OCI-LY3 (cell line): ENCODE measurements around the gene MYO16.

Source experiments
- H2AFZ ChIP-seq: fragments of 200-600, 300-600 bp; shearing (Covaris generic); 2 replicates; pipeline ENCODE4 v1.6.0; 2014; ENCODE audit warnings: antibody characterized with exemption, low read depth, low read length
- H3K27ac ChIP-seq: fragments of 200-600, 300-600 bp; sonication (generic); 2 replicates; pipeline ENCODE4 v1.5.1; 2014; ENCODE audit warnings: mild to moderate bottlenecking, low read length, moderate library complexity, mixed read lengths
- H3K27me3 ChIP-seq: fragments of 200-600, 300-600 bp; sonication (generic); 2 replicates; pipeline ENCODE4 v1.6.1; 2014; ENCODE audit warnings: low read depth, low read length, mixed read lengths
- H3K36me3 ChIP-seq: fragments of 200-600, 300-600 bp; sonication (generic); replicated peaks from 2 replicates; pipeline ENCODE3; 2014; ENCODE audit warnings: low read depth, low read length, mixed read lengths
- H3K4me1 ChIP-seq: fragments of 300-600, 200-600 bp; sonication (generic); 2 replicates; pipeline ENCODE4 v1.6.1; 2014; ENCODE audit warnings: low read length, mixed read lengths
- H3K4me2 ChIP-seq: fragments of 200-600, 300-600 bp; sonication (generic); 2 replicates; pipeline ENCODE4 v1.6.1; 2014; ENCODE audit warnings: low read length, mixed read lengths
- H3K4me3 ChIP-seq: fragments of 300-600, 200-600 bp; sonication (generic); 2 replicates; pipeline ENCODE4 v1.5.1; 2014; ENCODE audit warnings: antibody characterized with exemption, mild to moderate bottlenecking, low read length, moderate library complexity
- H3K79me2 ChIP-seq: fragments of 300-600, 200-600 bp; shearing (Covaris generic); 2 replicates; pipeline ENCODE4 v1.6.1; 2014; ENCODE audit warnings: mild to moderate bottlenecking, low read length, mixed read lengths
- H3K9ac ChIP-seq: fragments of 300-600, 200-600 bp; shearing (Covaris generic); 2 replicates; pipeline ENCODE4 v1.6.0; 2014; ENCODE audit warnings: mild to moderate bottlenecking, low read length, moderate library complexity
- H3K9me3 ChIP-seq: fragments of 200-600, 300-600 bp; shearing (Covaris generic); 2 replicates; pipeline ENCODE4 v1.6.1; 2014; ENCODE audit warnings: low read length, mixed read lengths; ENCODE audit not compliant: insufficient read depth
- H4K20me1 ChIP-seq: fragments of 200-600, 300-600 bp; sonication (generic); 2 replicates; pipeline ENCODE4 v1.6.1; 2016; ENCODE audit warnings: low read length, mixed read lengths; ENCODE audit not compliant: insufficient read depth
- CTCF ChIP-seq: fragments of 200-600, 300-600 bp; sonication (generic); IDR thresholded peaks from 2 replicates; pipeline ENCODE4 v1.5.1; 2014; ENCODE audit warnings: antibody characterized with exemption, low read length, low read depth
- EZH2phosphoT487 ChIP-seq: fragments of 200-600 bp; shearing (Covaris generic); IDR thresholded peaks from 2 replicates; pipeline ENCODE4 v1.6.1; 2018; ENCODE audit warnings: antibody characterized with exemption, mixed run types, low read depth

The MYO16 gene

DNA sequence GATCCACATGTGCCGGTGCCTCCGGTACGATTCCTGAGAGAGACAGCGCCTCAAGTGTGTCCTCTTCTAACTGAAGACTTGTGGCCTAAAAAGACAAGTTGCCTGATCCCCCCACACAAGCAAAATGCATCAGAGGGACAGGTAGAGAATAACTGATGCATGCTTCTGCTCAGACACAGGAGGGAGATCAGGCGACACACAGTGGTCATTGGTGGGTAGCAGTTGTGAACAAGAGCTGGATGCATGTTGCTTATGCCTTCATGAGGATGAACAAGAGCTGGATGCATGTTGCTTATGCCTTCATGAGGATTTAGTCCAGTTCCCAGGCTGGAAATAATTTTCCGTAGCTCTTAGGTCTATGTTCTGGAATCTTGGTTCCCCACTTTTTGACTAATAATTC, 505.6 kb downstream of the MYO16 start:
- Histone ChIP-seq H3K9me3 (no peaks in the 10 kb centered on the region), H3K4me2 (no peak overlapping the region), H3K79me2 (no peaks in the 10 kb centered on the region), H3K9ac (no peak overlapping the region), H3K27me3 (peaks cover 3% of the 10 kb centered on the region; the same call in 1 of the 2 replicates), H3K4me1 (peaks cover 14% of the 10 kb centered on the region), H2AFZ (no peak overlapping the region), H3K4me3 (no peak overlapping the region), H4K20me1 (no peaks in the 10 kb centered on the region), H3K27ac (no peak overlapping the region), H3K36me3 (no peaks in the 10 kb centered on the region)
- TF ChIP-seq CTCF (peak; percentile 38), EZH2phosphoT487 (no peak)

DNA sequence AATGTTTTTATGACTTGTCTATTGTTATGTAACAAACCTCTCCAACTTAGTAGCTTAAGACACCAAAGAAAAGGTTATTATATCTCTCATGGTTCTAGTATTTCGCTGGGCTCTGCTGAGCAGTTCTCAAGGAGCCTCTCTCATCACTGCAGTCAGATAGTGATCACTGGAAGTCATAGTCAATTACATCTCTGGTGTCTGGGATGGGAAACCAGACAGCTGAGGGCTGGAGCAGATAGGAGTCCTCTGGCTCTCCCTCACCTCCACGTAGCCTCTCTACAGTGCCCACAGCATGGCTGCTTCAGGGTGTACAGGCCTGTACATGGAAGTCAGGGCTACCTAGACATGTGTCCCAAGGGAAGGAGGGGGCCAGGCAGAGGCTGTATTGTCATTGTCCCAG, 507.5 kb downstream of the MYO16 start:
- Histone ChIP-seq H3K9me3 (no peaks in the 10 kb centered on the region), H3K27me3 (peaks cover 3% of the 10 kb centered on the region; the same call in 1 of the 2 replicates), H3K36me3 (no peaks in the 10 kb centered on the region), H3K79me2 (no peaks in the 10 kb centered on the region), H3K4me2 (no peak overlapping the region), H4K20me1 (no peaks in the 10 kb centered on the region), H3K27ac (no peak overlapping the region), H3K4me1 (peaks cover 3% of the 10 kb centered on the region), H3K4me3 (no peak overlapping the region), H2AFZ (no peak overlapping the region), H3K9ac (no peak overlapping the region)
- TF ChIP-seq EZH2phosphoT487 (no peak), CTCF (no peak)

- H3K36me3 ChIP-seq = no peaks in the 10 kb centered on the region
- H3K27me3 ChIP-seq = peaks cover 15% of the 10 kb centered on the region
- H3K79me2 ChIP-seq = no peaks in the 10 kb centered on the region
- H3K4me1 ChIP-seq = no peaks in the 10 kb centered on the region
- no peak overlapping the region for H3K4me3 ChIP-seq
- no peak overlapping the region for H3K4me2 ChIP-seq
- no peak overlapping the region for H3K27ac ChIP-seq
- no peak overlapping the region for H2AFZ ChIP-seq
- H3K9me3 ChIP-seq = no peaks in the 10 kb centered on the region
- TF ChIP-seq EZH2phosphoT487 = no peak
- TF ChIP-seq CTCF = no peak
- no peaks in the 10 kb centered on the region for H4K20me1 ChIP-seq
- H3K9ac ChIP-seq = no peak overlapping the region
These were observed 509.9 kb downstream of the MYO16 start for GRCh38 chr13:109139346-109139745.

DNA sequence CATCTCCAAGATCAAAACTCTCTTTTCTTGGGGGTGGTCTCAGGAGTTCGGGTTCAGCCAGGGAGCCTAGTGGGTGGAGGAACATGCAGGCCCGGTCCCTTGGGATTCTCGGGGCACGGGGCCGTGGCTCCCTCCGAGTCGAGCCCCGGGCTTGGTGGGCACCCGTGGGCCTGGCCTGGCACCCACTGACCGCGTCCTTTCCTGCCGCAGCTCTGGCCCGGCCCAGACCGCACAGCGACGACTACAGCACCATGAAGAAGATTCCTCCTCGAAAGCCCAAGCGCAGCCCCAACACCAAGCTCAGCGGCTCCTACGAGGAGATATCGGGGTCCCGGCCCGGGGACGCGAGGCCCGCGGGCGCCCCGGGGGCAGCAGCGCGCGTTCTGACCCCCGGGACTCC, 510.6 kb downstream of the MYO16 start:
- Histone ChIP-seq H4K20me1 (no peaks in the 10 kb centered on the region), H3K27ac (no peak overlapping the region), H2AFZ (no peak overlapping the region), H3K79me2 (no peaks in the 10 kb centered on the region), H3K36me3 (no peaks in the 10 kb centered on the region), H3K4me3 (no peak overlapping the region), H3K4me1 (no peaks in the 10 kb centered on the region), H3K9me3 (no peaks in the 10 kb centered on the region), H3K27me3 (peaks cover 22% of the 10 kb centered on the region), H3K9ac (no peak overlapping the region), H3K4me2 (no peak overlapping the region)
- TF ChIP-seq EZH2phosphoT487 (no peak), CTCF (no peak)
